Measurements from ENCODE around the gene MT3. TPM values are rescaled to one million over a fixed set of nuclear protein-coding genes. Genes with fewer than 3 reads are reported as not detected.

Gene MT3
- total and polyA plus RNA-seq, 2 experiments from 2014 or later, result not detected

DNA sequence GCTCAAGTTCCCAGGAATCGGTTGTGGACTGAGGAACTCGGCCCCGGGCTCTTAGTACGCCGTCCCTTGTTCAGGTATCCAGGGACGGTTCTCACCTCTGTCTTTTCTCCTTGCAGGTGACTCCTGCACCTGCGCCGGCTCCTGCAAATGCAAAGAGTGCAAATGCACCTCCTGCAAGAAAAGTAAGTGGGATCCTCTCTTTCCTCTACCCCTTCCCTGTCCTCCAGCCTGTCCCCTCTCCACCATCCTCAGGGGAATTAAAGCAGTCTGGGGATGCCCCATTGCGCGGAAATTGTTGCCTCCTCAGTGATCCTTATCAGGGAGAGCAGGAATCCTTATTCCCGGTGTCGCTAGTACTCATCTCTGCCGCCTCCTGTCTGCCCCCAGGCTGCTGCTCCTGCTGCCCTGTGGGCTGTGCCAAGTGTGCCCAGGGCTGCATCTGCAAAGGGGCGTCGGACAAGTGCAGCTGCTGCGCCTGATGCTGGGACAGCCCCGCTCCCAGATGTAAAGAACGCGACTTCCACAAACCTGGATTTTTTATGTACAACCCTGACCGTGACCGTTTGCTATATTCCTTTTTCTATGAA lies 19.6 kb downstream of the MT3 start:
- peak; percentile 11 for ATAC-seq
- TF ChIP-seq JUNB (IDR thresholded peaks at IDR 0.05; ENCODE audit: unreplicated experiment) (no peak), EZH2 (IDR thresholded peaks at IDR 0.05; ENCODE audit: low read depth, unreplicated experiment) (peak; percentile 58)
- Histone ChIP-seq H3K36me3 (ENCODE audit: insufficient read depth) (no peaks in the 10 kb centered on the region), H4K20me1 (replicated peaks; ENCODE audit: insufficient read depth) (no peaks in the 10 kb centered on the region), H3K79me2 (replicated peaks; ENCODE audit: insufficient read depth) (no peaks in the 10 kb centered on the region), H3F3A (replicated peaks; ENCODE audit: low read depth) (peaks cover 14% of the 10 kb centered on the region; the same call in 1 of the 2 replicates), H2AFZ (peak overlapping the region; percentile 80), H3K4me3 (peak overlapping the region; percentile 51), H3K4me2 (peak overlapping the region; percentile 74), H3K27ac (ENCODE audit: low read depth) (no peak overlapping the region), H3K9me2 (ENCODE audit: insufficient read depth) (no peaks in the 10 kb centered on the region), H3K27me3 (ENCODE audit: insufficient read depth) (peaks cover 81% of the 10 kb centered on the region), H3K4me1 (ENCODE audit: insufficient read depth) (peaks cover 27% of the 10 kb centered on the region)
- peaks cover 9% of the 10 kb centered on the region; the same call in 2 of the 3 replicates for H3K36me3 Mint-ChIP-seq (ENCODE audit: low read depth)
- no peaks in the 10 kb centered on the region for H3K9me3 Mint-ChIP-seq
- peaks cover 43% of the 10 kb centered on the region for H3K27me3 Mint-ChIP-seq (ENCODE audit: insufficient read depth, low read depth, poor library complexity)
- H3K27ac Mint-ChIP-seq, result no peak overlapping the region
- no peak for DNase-seq (ENCODE audit: low spot score)
- peak overlapping the region; percentile 89 for H3K4me3 Mint-ChIP-seq
- H3K4me1 Mint-ChIP-seq, result peaks cover 34% of the 10 kb centered on the region

DNA sequence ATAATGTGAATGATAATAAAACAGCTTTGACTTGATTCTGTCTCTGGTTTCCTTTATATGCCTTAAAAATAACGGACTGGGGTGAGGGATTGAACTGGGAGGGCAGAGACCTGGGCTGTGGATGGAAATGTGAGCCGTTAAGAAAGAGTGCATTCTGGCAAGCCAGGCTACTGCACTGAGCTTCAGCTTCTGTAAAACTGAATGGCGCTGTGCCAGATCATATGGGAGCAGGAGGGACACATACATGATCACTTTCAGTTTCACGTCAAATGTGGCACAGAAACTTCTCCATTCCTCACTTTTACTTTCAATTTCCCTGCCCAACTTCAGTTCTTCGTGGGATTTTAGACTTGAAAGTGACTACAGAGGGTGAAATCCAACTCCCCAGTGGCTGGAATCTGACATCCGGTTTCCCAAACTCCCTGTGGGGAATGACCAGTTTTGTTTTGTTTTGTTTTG lies 20.2 kb downstream of the MT3 start:
- Mint-ChIP-seq H3K9me3 (no peaks in the 10 kb centered on the region), H3K36me3 (ENCODE audit: low read depth) (peaks cover 9% of the 10 kb centered on the region; the same call in 2 of the 3 replicates), H3K27ac (no peak overlapping the region), H3K27me3 (ENCODE audit: insufficient read depth, low read depth, poor library complexity) (peaks cover 46% of the 10 kb centered on the region), H3K4me3 (peak overlapping the region; percentile 89), H3K4me1 (peaks cover 34% of the 10 kb centered on the region)
- H3K4me1 ChIP-seq (ENCODE audit: insufficient read depth), result peaks cover 28% of the 10 kb centered on the region
- H3K36me3 ChIP-seq (ENCODE audit: insufficient read depth), result no peaks in the 10 kb centered on the region
- TF ChIP-seq EZH2 (IDR thresholded peaks at IDR 0.05; ENCODE audit: low read depth, unreplicated experiment), result peak; percentile 45
- no peak for TF ChIP-seq STAT1 (IDR thresholded peaks at IDR 0.05; ENCODE audit: unreplicated experiment)
- ATAC-seq, result peak; percentile 3; the same call in 1 of the 3 replicates
- H3K27ac ChIP-seq (ENCODE audit: low read depth), result no peak overlapping the region
- DNase-seq (ENCODE audit: low spot score), result no peak
- H3F3A ChIP-seq (replicated peaks; ENCODE audit: low read depth), result peaks cover 14% of the 10 kb centered on the region; the same call in 1 of the 2 replicates
- no peaks in the 10 kb centered on the region for H3K79me2 ChIP-seq (replicated peaks; ENCODE audit: insufficient read depth)
- H3K4me3 ChIP-seq, result peak overlapping the region; percentile 51
- no peaks in the 10 kb centered on the region for H4K20me1 ChIP-seq (replicated peaks; ENCODE audit: insufficient read depth)
- peak overlapping the region; percentile 74 for H3K4me2 ChIP-seq
- no peaks in the 10 kb centered on the region for H3K9me2 ChIP-seq (ENCODE audit: insufficient read depth)
- H2AFZ ChIP-seq, result no peak overlapping the region
- peaks cover 86% of the 10 kb centered on the region for H3K27me3 ChIP-seq (ENCODE audit: insufficient read depth)

DNA sequence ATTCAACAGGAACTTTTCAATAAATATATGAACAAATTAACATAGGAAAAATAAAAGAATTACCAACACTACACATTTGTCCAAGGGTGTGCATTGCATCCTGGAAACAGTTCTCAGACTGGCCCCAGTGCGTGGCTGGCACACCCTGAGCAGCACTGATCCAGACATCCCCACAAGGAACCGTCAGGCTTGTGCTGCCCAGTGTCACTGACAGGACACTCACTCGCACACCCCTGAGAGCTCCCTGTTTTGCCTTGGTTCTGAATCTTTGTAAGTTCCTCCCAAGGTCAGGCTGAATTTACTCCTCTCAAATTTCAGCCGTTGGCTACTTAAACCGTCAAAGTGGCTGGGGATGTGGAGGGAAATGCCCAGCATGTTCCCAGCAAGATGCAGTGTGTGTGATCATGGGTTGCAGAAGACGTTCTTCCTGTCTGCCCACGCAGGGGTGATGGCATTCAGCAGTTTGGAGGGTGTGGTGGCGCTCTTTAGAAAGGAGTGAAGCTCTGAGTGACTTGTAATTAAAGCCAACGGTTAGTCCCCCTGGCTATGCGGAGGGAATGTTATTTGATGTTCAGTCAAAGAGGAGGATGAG lies 20.8 kb downstream of the MT3 start:
- ATAC-seq, result no peak
- H3K27ac ChIP-seq (ENCODE audit: low read depth), result no peak overlapping the region
- no peak overlapping the region for H3K27ac Mint-ChIP-seq

More for the DNA sequence above, 20.8 kb downstream of the MT3 start:
- Mint-ChIP-seq H3K4me3 (peak overlapping the region; percentile 89), H3K36me3 (ENCODE audit: low read depth) (peaks cover 9% of the 10 kb centered on the region; the same call in 2 of the 3 replicates), H3K4me1 (peaks cover 34% of the 10 kb centered on the region), H3K9me3 (no peaks in the 10 kb centered on the region), H3K27me3 (ENCODE audit: insufficient read depth, low read depth, poor library complexity) (peaks cover 53% of the 10 kb centered on the region)
- no peak for DNase-seq (ENCODE audit: low spot score)
- TF ChIP-seq EZH2phosphoT487 (IDR thresholded peaks at IDR 0.05; ENCODE audit: unreplicated experiment) (no peak), NANOG (IDR thresholded peaks at IDR 0.05; ENCODE audit: borderline replicate concordance) (no peak), JUNB (IDR thresholded peaks at IDR 0.05; ENCODE audit: unreplicated experiment) (no peak), ZNF331 (CRISPR knock-in tag; IDR thresholded peaks at IDR 0.05; ENCODE audit: low read depth) (no peak)
- TF ChIP-seq, protein P1, sequence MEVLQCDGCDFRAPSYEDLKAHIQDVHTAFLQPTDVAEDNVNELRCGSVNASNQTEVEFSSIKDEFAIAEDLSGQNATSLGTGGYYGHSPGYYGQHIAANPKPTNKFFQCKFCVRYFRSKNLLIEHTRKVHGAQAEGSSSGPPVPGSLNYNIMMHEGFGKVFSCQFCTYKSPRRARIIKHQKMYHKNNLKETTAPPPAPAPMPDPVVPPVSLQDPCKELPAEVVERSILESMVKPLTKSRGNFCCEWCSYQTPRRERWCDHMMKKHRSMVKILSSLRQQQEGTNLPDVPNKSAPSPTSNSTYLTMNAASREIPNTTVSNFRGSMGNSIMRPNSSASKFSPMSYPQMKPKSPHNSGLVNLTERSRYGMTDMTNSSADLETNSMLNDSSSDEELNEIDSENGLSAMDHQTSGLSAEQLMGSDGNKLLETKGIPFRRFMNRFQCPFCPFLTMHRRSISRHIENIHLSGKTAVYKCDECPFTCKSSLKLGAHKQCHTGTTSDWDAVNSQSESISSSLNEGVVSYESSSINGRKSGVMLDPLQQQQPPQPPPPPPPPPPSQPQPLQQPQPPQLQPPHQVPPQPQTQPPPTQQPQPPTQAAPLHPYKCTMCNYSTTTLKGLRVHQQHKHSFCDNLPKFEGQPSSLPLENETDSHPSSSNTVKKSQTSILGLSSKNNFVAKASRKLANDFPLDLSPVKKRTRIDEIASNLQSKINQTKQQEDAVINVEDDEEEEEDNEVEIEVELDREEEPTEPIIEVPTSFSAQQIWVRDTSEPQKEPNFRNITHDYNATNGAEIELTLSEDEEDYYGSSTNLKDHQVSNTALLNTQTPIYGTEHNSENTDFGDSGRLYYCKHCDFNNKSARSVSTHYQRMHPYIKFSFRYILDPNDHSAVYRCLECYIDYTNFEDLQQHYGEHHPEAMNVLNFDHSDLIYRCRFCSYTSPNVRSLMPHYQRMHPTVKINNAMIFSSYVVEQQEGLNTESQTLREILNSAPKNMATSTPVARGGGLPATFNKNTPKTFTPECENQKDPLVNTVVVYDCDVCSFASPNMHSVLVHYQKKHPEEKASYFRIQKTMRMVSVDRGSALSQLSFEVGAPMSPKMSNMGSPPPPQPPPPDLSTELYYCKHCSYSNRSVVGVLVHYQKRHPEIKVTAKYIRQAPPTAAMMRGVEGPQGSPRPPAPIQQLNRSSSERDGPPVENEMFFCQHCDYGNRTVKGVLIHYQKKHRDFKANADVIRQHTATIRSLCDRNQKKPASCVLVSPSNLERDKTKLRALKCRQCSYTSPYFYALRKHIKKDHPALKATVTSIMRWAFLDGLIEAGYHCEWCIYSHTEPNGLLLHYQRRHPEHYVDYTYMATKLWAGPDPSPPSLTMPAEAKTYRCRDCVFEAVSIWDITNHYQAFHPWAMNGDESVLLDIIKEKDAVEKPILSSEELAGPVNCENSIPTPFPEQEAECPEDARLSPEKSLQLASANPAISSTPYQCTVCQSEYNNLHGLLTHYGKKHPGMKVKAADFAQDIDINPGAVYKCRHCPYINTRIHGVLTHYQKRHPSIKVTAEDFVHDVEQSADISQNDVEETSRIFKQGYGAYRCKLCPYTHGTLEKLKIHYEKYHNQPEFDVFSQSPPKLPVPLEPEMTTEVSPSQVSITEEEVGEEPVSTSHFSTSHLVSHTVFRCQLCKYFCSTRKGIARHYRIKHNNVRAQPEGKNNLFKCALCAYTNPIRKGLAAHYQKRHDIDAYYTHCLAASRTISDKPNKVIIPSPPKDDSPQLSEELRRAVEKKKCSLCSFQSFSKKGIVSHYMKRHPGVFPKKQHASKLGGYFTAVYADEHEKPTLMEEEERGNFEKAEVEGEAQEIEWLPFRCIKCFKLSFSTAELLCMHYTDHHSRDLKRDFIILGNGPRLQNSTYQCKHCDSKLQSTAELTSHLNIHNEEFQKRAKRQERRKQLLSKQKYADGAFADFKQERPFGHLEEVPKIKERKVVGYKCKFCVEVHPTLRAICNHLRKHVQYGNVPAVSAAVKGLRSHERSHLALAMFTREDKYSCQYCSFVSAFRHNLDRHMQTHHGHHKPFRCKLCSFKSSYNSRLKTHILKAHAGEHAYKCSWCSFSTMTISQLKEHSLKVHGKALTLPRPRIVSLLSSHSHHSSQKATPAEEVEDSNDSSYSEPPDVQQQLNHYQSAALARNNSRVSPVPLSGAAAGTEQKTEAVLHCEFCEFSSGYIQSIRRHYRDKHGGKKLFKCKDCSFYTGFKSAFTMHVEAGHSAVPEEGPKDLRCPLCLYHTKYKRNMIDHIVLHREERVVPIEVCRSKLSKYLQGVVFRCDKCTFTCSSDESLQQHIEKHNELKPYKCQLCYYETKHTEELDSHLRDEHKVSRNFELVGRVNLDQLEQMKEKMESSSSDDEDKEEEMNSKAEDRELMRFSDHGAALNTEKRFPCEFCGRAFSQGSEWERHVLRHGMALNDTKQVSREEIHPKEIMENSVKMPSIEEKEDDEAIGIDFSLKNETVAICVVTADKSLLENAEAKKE (CRISPR knock-in tag; IDR thresholded peaks at IDR 0.05), result no peak
- Histone ChIP-seq H3K36me3 (ENCODE audit: insufficient read depth) (no peaks in the 10 kb centered on the region), H3K4me3 (0 out of 2 replicates have a peak overlapping the region, but pooled peaks have one; percentile 19), H3K79me2 (replicated peaks; ENCODE audit: insufficient read depth) (no peaks in the 10 kb centered on the region), H4K20me1 (replicated peaks; ENCODE audit: insufficient read depth) (no peaks in the 10 kb centered on the region), H3F3A (replicated peaks; ENCODE audit: low read depth) (peaks cover 14% of the 10 kb centered on the region; the same call in 1 of the 2 replicates), H3K4me1 (ENCODE audit: insufficient read depth) (peaks cover 28% of the 10 kb centered on the region), H3K9me2 (ENCODE audit: insufficient read depth) (no peaks in the 10 kb centered on the region), H3K4me2 (peak overlapping the region; percentile 74), H2AFZ (no peak overlapping the region), H3K27me3 (ENCODE audit: insufficient read depth) (peaks cover 93% of the 10 kb centered on the region)

All from GM23338 (cell line).